Breast epithelium (tissue), 4 donors: ENCODE measurements around the gene HS3ST1. TPM values are rescaled to one million over a fixed set of nuclear protein-coding genes. Genes with fewer than 3 reads are reported as not detected.

Experiments
- DNase-seq, 2 donors: peaks; one replicate each; pipeline ENCODE4 v3.0.0-alpha.2; 2019; ENCODE audit warnings: low spot score in 2 of 2
- H3K27ac ChIP-seq, 2 donors: fragments of 200-600 bp; sonication (generic) in 1 of 2; one replicate each; pipeline ENCODE4 v1.5.1; 2016 to 2019; ENCODE audit warnings: mild to moderate bottlenecking in 1 of 2
- H3K27me3 ChIP-seq, 2 donors: fragments of 200-600 bp; sonication (generic) in 1 of 2; one replicate each; pipeline versions ENCODE4 v1.5.1 to v1.6.0; 2017 to 2019; ENCODE audit warnings: control low read depth in 1 of 2, mild to moderate bottlenecking in 1 of 2
- H3K36me3 ChIP-seq: fragments of 200-600 bp; one replicate; pipeline ENCODE4 v1.5.1; 2019
- H3K4me1 ChIP-seq, 2 donors: fragments of 200-600 bp; sonication (generic); one replicate each; pipeline ENCODE4 v1.5.1; 2016 to 2019; ENCODE audit warnings: control low read depth in 1 of 2
- H3K4me3 ChIP-seq, 3 donors: fragments of 200-600 bp; sonication (generic); 1 replicate in 2 of 3; 2 replicates in 1 of 3; pipeline ENCODE4 v1.5.1; 2016 to 2019; ENCODE audit warnings: mild to moderate bottlenecking in 3 of 3, moderate library complexity in 2 of 3
- H3K9me3 ChIP-seq, 2 donors: fragments of 200-600 bp; sonication (generic) in 1 of 2; one replicate each; pipeline ENCODE4 v1.5.1; 2016 to 2019; ENCODE audit warnings: control low read depth in 1 of 2
- CTCF ChIP-seq, 3 donors: fragments of 450-650 bp; IDR thresholded peaks; one replicate each; pipeline ENCODE4 v1.5.1; 2016 to 2017; ENCODE audit warnings: antibody characterized with exemption in 3 of 3, mild to moderate bottlenecking in 3 of 3, moderate library complexity in 3 of 3
- POLR2A ChIP-seq: fragments of 450-650 bp; IDR thresholded peaks from one replicate; pipeline ENCODE4 v1.6.1; 2016; ENCODE audit warnings: antibody characterized with exemption, mild to moderate bottlenecking, moderate library complexity
- POLR2AphosphoS5 ChIP-seq, 3 donors: sonication (generic); formaldehyde crosslinking; IDR thresholded peaks; one replicate each; pipeline ENCODE4 v1.6.1; 2017; ENCODE audit warnings: antibody characterized with exemption in 3 of 3
- intact Hi-C: fragments of 100-400 bp; cut with DNase I; formaldehyde crosslinking; loops from one replicate; pipeline ENCODE4 v1.15.1; 2023; ENCODE audit warnings: low total_unique reads
- total RNA-seq, 3 donors: library from RNA; depleted of rRNA; stranded (reverse); fragments of >200 nt; gene quantifications; one replicate each; pipeline ENCODE4 v1.1.0, GENCODE V29; 2016

The HS3ST1 gene
- total RNA-seq, 3 donors from 2014 or later, result 1.6 to 3.8 (median 3.6) TPM

- DNase-seq, result peak in 1 of 2 donors; percentile 60
- intact Hi-C loops, result no loop called here
- peak overlapping the region; percentile 10 to 48 for H3K27ac ChIP-seq
Measured at GRCh38 chr4:11424000-11424399, 4.7 kb downstream of the HS3ST1 start.

DNA sequence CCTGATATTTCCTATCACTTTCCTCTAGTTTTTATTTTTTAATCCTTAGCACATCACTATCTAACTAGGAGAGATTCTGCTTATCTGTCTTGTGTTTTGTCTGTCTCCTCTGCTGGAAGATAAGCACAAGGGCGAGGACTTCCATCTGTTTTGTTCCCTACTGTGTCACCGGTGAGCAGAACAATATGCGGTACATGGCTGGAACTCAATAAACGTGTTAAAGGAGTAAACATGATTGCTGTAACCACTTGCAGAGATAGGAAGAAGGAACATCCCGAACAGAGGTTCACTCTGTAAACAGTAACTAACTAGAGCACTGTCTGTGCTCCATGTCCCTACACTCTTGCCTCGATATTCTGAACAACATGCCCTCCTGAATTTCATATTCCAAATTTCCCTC is 5.2 kb downstream of the HS3ST1 start:
- intact Hi-C loops, result no loop called here
- no peaks in the 10 kb centered on the region for H3K36me3 ChIP-seq
- H3K27me3 ChIP-seq, result no peaks in the 10 kb centered on the region
- H3K9me3 ChIP-seq, result no peaks in the 10 kb centered on the region
- peak overlapping the region; percentile 18 to 55 for H3K27ac ChIP-seq
- no peaks in the 10 kb centered on the region for H3K4me1 ChIP-seq
- H3K4me3 ChIP-seq, result no peak overlapping the region
- TF ChIP-seq CTCF (IDR thresholded peaks at IDR 0.05) (no peak), POLR2AphosphoS5 (IDR thresholded peaks at IDR 0.05) (no peak), POLR2A (no peak)
- no peak for DNase-seq

More at GRCh38 chr4:11424000-11424399, 4.7 kb downstream of the HS3ST1 start:
- no peaks in the 10 kb centered on the region for H3K36me3 ChIP-seq
- TF ChIP-seq POLR2AphosphoS5 (IDR thresholded peaks at IDR 0.05) (no peak), CTCF (IDR thresholded peaks at IDR 0.05) (no peak), POLR2A (no peak)
- no peaks in the 10 kb centered on the region for H3K27me3 ChIP-seq
- no peaks in the 10 kb centered on the region for H3K4me1 ChIP-seq
- H3K9me3 ChIP-seq, result no peaks in the 10 kb centered on the region
- H3K4me3 ChIP-seq, result no peak overlapping the region

DNA sequence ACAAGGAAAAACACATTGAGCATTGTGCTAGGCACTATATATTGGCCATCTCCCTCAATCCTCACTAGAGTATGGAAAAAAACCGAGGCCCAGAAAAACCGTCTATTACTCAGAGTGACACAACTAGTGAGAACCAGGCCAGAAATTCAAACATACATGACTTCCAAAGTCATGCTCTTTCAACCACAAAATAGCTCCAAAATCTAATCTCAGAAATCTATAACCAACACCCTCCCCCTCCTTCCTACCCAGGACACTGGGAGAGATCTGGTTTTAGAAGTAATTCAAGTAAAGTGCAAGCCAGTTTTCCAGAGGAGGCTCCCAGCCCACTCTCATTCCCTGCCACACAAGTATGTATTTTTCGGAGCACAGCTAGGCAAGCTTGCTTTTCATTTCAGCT is 7.6 kb downstream of the HS3ST1 start:
- Histone ChIP-seq H3K27ac (peak overlapping the region in 1 of 2 donors; percentile 52), H3K9me3 (no peaks in the 10 kb centered on the region), H3K36me3 (no peaks in the 10 kb centered on the region), H3K4me3 (peak overlapping the region in 1 of 3 donors; percentile 39), H3K27me3 (no peaks in the 10 kb centered on the region), H3K4me1 (no peaks in the 10 kb centered on the region)
- DNase-seq, result no peak
- TF ChIP-seq CTCF (IDR thresholded peaks at IDR 0.05) (no peak), POLR2AphosphoS5 (IDR thresholded peaks at IDR 0.05) (no peak)
- intact Hi-C loops, result no loop called here

- no peaks in the 10 kb centered on the region for H3K9me3 ChIP-seq
- no peaks in the 10 kb centered on the region for H3K27me3 ChIP-seq
- intact Hi-C loops, result no loop called here
- H3K27ac ChIP-seq, result no peak overlapping the region
- no peak overlapping the region for H3K4me3 ChIP-seq
- TF ChIP-seq POLR2A (no peak), CTCF (IDR thresholded peaks at IDR 0.05) (no peak), POLR2AphosphoS5 (IDR thresholded peaks at IDR 0.05) (no peak)
- no peaks in the 10 kb centered on the region for H3K4me1 ChIP-seq
- H3K36me3 ChIP-seq, result no peaks in the 10 kb centered on the region
- no peak for DNase-seq
Measured at GRCh38 chr4:11420327-11420726, 8.4 kb downstream of the HS3ST1 start.

GRCh38 chr4:11418610-11419009 is 10.1 kb downstream of the HS3ST1 start:
- no peak for DNase-seq
- Histone ChIP-seq H3K4me3 (no peak overlapping the region), H3K27ac (no peak overlapping the region), H3K27me3 (no peaks in the 10 kb centered on the region), H3K4me1 (no peaks in the 10 kb centered on the region), H3K36me3 (no peaks in the 10 kb centered on the region), H3K9me3 (no peaks in the 10 kb centered on the region)
- TF ChIP-seq POLR2A (no peak), POLR2AphosphoS5 (IDR thresholded peaks at IDR 0.05) (no peak), CTCF (IDR thresholded peaks at IDR 0.05) (no peak)
- intact Hi-C loops, result no loop called here
